Measurements from ENCODE around the gene MORC3. TPM values are rescaled to one million over a fixed set of nuclear protein-coding genes. Genes with fewer than 3 reads are reported as not detected.

Gene MORC3
- total and polyA plus RNA-seq, 9 of the 15 experiments (the other 6 are each of a cell fraction or from before 2014, with no cell fraction given): 12.7 to 53.7 (median 36.0) TPM

GRCh38 chr21:36320421-36321324 lies 676 bp downstream of the MORC3 start (continued):
- TF ChIP-seq ATF6 (CRISPR knock-in tag; IDR thresholded peaks at IDR 0.05) (peak; percentile 75; the same call in 1 of the 2 replicates), NONO (IDR thresholded peaks at IDR 0.05; ENCODE audit: low read depth in 2 of 2, low read length in 1 of 2) (peak in 1 of 2 experiments; percentile 70; a peak in 1 of 4 replicates), LARP7 (IDR thresholded peaks at IDR 0.05) (no peak), TARDBP (IDR thresholded peaks at IDR 0.05) (no peak), ELF1 (tag; IDR thresholded peaks at IDR 0.05) (no peak), SP1 (CRISPR knock-in tag; IDR thresholded peaks at IDR 0.05) (0 out of 2 replicates have a peak, but pooled peaks have one; percentile 22), CTBP1 (IDR thresholded peaks at IDR 0.05; ENCODE audit: borderline replicate concordance) (peak; percentile 81; the same call in 1 of the 2 replicates), ELK1 (CRISPR knock-in tag; IDR thresholded peaks at IDR 0.05) (no peak), PCBP2 (IDR thresholded peaks at IDR 0.05; ENCODE audit: low read depth, low read length, poor library complexity, severe bottlenecking) (no peak), HMG20A (CRISPR knock-in tag; conservative IDR thresholded peaks at IDR 0.05) (no peak), PRMT5 (CRISPR knock-in tag; IDR thresholded peaks at IDR 0.05) (no peak), ZNF609 (CRISPR knock-in tag; IDR thresholded peaks at IDR 0.05; ENCODE audit: borderline replicate concordance) (no peak), DMBX1 (CRISPR knock-in tag; IDR thresholded peaks at IDR 0.05; ENCODE audit: borderline replicate concordance) (no peak), FOXA1 (IDR thresholded peaks at IDR 0.05; ENCODE audit: borderline replicate concordance) (no peak; the same call in 1 of the 2 replicates), PREB (CRISPR knock-in tag; IDR thresholded peaks at IDR 0.05) (no peak), EP300 (IDR thresholded peaks at IDR 0.05; ENCODE audit: low read length) (peak; percentile 86), NFIC (IDR thresholded peaks at IDR 0.05) (peak; percentile 70), MED1 (CRISPR knock-in tag; IDR thresholded peaks at IDR 0.05; ENCODE audit: borderline replicate concordance) (no peak), C11orf30 (IDR thresholded peaks at IDR 0.05; ENCODE audit: low read depth) (no peak)
